ENCODE measurements around the gene SLC7A10.

- no peak for TF ChIP-seq CTCF (IDR thresholded peaks at IDR 0.05)
- TF ChIP-seq POLR2A (IDR thresholded peaks at IDR 0.05): no peak
Observed at GRCh38 chr19:33193865-33194362, 31.7 kb downstream of the SLC7A10 start, which contains the start of gene LRP3.
